ENCODE data around the gene PIP5K1B. TPM values are rescaled to one million over a fixed set of nuclear protein-coding genes. Genes with fewer than 3 reads are reported as not detected.

Gene PIP5K1B
- total RNA-seq, 4 donors from 2014 or later: 1.2 to 2.6 (median 2.0) TPM

DNA sequence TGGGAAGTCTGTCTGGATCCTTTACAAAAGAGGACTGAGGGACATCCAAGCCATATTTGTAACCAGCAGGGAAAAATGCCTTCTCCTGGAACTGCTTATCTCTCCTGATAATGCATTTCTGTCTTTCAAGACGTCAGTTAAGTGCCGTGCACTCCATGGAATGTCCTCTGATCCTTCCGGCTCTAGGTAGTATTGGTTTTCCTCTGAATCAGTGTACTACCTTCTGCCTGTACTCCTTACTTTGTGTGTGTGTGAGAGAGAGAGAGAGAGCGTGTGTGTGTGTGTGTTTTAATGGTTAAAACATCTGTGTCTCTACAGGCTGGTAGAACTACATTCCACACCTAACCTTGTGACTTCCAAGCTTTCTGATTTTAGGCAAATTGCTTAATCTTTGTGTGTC is 89.9 kb downstream of the PIP5K1B start:
- DNase-seq (no peak), ATAC-seq (no peak)
- intact Hi-C loops (cut with DNase I; ENCODE audit: low total_unique reads): no loop called here
- no peak overlapping the region for H3K4me3 ChIP-seq
- no peak overlapping the region for H3K27ac ChIP-seq
- H3K9me3 ChIP-seq: no peaks in the 10 kb centered on the region
- H3K36me3 ChIP-seq: no peaks in the 10 kb centered on the region
- TF ChIP-seq, protein P1, sequence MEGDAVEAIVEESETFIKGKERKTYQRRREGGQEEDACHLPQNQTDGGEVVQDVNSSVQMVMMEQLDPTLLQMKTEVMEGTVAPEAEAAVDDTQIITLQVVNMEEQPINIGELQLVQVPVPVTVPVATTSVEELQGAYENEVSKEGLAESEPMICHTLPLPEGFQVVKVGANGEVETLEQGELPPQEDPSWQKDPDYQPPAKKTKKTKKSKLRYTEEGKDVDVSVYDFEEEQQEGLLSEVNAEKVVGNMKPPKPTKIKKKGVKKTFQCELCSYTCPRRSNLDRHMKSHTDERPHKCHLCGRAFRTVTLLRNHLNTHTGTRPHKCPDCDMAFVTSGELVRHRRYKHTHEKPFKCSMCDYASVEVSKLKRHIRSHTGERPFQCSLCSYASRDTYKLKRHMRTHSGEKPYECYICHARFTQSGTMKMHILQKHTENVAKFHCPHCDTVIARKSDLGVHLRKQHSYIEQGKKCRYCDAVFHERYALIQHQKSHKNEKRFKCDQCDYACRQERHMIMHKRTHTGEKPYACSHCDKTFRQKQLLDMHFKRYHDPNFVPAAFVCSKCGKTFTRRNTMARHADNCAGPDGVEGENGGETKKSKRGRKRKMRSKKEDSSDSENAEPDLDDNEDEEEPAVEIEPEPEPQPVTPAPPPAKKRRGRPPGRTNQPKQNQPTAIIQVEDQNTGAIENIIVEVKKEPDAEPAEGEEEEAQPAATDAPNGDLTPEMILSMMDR (IDR thresholded peaks at IDR 0.05 in 4 of 5, conservative IDR thresholded peaks at IDR 0.05 in 1 of 5): no peak
- no peak for TF ChIP-seq POLR2A (IDR thresholded peaks at IDR 0.05)
- H3K27me3 ChIP-seq: no peaks in the 10 kb centered on the region
- in situ Hi-C loops (cut with MboI; ENCODE audit: low sequenced_read_pairs in 4 of 4): loop anchor here in 1 of 4 donors (25.0 kb wide), 1 partner anchor 208 kb away; no protein-coding TSS in a partner anchor
- H3K4me1 ChIP-seq: no peaks in the 10 kb centered on the region

DNA sequence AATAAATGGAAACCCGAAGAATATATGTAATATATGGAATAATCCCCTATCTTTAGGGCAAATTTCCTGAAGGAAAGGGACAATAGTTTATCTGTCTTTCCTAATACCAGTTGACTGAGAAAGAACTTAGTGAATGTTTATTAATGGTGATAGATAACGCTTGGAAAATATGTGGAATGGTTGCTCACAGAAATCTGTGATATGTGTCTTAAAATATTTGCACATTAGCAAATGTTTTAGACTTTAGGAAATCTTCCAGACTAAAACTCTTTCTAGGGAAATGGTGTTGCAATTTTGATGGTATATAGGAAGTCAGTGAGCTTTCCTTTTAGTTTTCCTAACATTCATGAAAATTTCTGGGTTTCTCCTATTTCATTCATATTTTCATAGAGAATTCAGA is 90.4 kb downstream of the PIP5K1B start:
- Histone ChIP-seq H3K27ac (no peak overlapping the region), H3K4me3 (no peak overlapping the region), H3K9me3 (no peaks in the 10 kb centered on the region), H3K36me3 (no peaks in the 10 kb centered on the region), H3K4me1 (no peaks in the 10 kb centered on the region), H3K27me3 (no peaks in the 10 kb centered on the region)
- intact Hi-C loops (cut with DNase I; ENCODE audit: low total_unique reads) (no loop called here), in situ Hi-C loops (cut with MboI; ENCODE audit: low sequenced_read_pairs in 4 of 4) (loop anchor here in 1 of 4 donors (25.0 kb wide), 1 partner anchor 208 kb away; no protein-coding TSS in a partner anchor)
- DNase-seq (no peak), ATAC-seq (no peak)
- TF ChIP-seq, protein P1 (IDR thresholded peaks at IDR 0.05 in 4 of 5, conservative IDR thresholded peaks at IDR 0.05 in 1 of 5): no peak
- TF ChIP-seq POLR2A (IDR thresholded peaks at IDR 0.05): no peak

DNA sequence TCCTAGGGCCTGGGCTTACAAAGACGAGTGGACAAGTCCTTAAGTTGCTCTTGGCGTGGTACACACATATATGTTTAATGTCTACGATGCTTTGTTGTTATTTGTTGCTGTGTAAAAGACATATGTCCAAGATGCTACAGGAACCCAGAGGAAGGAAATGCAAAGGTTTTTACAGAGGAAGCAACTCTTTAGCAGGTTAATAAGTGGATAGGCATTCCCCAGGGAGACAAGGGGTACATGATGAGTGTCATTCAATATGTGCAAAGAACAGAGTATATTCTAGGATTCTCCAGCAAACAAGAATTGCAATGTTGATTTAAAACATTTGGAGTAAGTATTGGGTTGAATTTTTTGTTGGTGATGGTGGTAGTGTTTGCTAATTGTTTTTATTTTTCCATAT is 92.1 kb downstream of the PIP5K1B start:
- intact Hi-C loops (cut with DNase I; ENCODE audit: low total_unique reads): no loop called here
- DNase-seq (no peak), ATAC-seq (no peak)
- no peaks in the 10 kb centered on the region for H3K36me3 ChIP-seq
- H3K4me3 ChIP-seq: no peak overlapping the region
- no peaks in the 10 kb centered on the region for H3K27me3 ChIP-seq
- no peak for TF ChIP-seq POLR2A (IDR thresholded peaks at IDR 0.05)
- TF ChIP-seq, protein P1 (IDR thresholded peaks at IDR 0.05 in 4 of 5, conservative IDR thresholded peaks at IDR 0.05 in 1 of 5): no peak
- H3K9me3 ChIP-seq: no peaks in the 10 kb centered on the region
- H3K4me1 ChIP-seq: no peaks in the 10 kb centered on the region
- H3K27ac ChIP-seq: no peak overlapping the region
- in situ Hi-C loops (cut with MboI; ENCODE audit: low sequenced_read_pairs in 4 of 4): loop anchor here in 1 of 4 donors (25.0 kb wide), 1 partner anchor 210 kb away; no protein-coding TSS in a partner anchor

DNA sequence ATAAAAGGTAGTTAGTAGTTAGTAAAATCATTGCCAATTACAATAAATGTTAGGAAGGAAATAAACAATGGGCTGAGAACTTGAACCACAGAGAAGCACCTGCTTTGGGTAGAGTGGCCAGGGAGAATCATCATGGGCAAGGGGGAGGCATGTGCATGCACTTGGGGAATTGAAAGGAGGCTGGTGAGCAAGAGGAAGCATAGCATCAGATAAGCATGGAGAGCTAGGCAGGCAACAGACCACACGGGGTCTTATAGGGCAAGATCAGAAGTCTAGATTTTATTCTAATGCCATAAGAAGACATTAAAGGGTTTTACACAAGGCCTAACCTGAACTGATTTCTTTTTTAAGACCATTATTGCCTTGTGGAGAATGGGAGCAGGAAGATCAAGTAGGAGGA is 93.4 kb downstream of the PIP5K1B start:
- DNase-seq: no peak
- H3K27ac ChIP-seq: no peak overlapping the region
- intact Hi-C loops (cut with DNase I; ENCODE audit: low total_unique reads): no loop called here

More for the DNA sequence above, 93.4 kb downstream of the PIP5K1B start:
- Histone ChIP-seq H3K36me3 (no peaks in the 10 kb centered on the region), H3K4me3 (no peak overlapping the region), H3K9me3 (no peaks in the 10 kb centered on the region), H3K4me1 (no peaks in the 10 kb centered on the region), H3K27me3 (no peaks in the 10 kb centered on the region)
- in situ Hi-C loops (cut with MboI; ENCODE audit: low sequenced_read_pairs in 4 of 4): loop anchor here in 1 of 4 donors (25.0 kb wide), 1 partner anchor 211 kb away; no protein-coding TSS in a partner anchor
- TF ChIP-seq, protein P1 (IDR thresholded peaks at IDR 0.05 in 4 of 5, conservative IDR thresholded peaks at IDR 0.05 in 1 of 5): no peak
- no peak for TF ChIP-seq POLR2A (IDR thresholded peaks at IDR 0.05)
- no peak for ATAC-seq
